Measurements from ENCODE around the gene PHLPP1. TPM values are rescaled to one million over a fixed set of nuclear protein-coding genes. Genes with fewer than 3 reads are reported as not detected.

Gene PHLPP1
- total RNA-seq, 1 experiment from 2014 or later, result 39.9 TPM

- Histone ChIP-seq H2AFZ (ENCODE audit: low read length) (no peak overlapping the region), H3K4ac (ENCODE audit: low read depth, low read length) (no peak overlapping the region; the same call in 1 of the 2 replicates), H3K23me2 (ENCODE audit: insufficient read length, low read depth, low read length, poor library complexity, severe bottlenecking) (no peaks in the 10 kb centered on the region), H3K23ac (ENCODE audit: insufficient read length, low read depth, low read length) (no peak overlapping the region), H4K5ac (ENCODE audit: insufficient read length, low read depth, low read length) (no peak overlapping the region), H3K18ac (ENCODE audit: insufficient read length, low read depth, low read length) (peak overlapping the region; percentile 80), H3K4me1 (ENCODE audit: insufficient read depth, low read length) (peaks cover 24% of the 10 kb centered on the region), H3K9me3 (ENCODE audit: control insufficient read depth, low read depth, low read length) (no peaks in the 10 kb centered on the region), H3K27ac (ENCODE audit: insufficient read length, low read depth, low read length) (peak overlapping the region; percentile 93), H2BK20ac (ENCODE audit: low read depth, low read length, poor library complexity, severe bottlenecking) (peak overlapping the region; percentile 91), H3K9ac (ENCODE audit: extremely low read depth, insufficient read length, low read length) (peak overlapping the region; percentile 18), H2BK15ac (ENCODE audit: low read depth, low read length) (no peak overlapping the region), H2AK5ac (ENCODE audit: insufficient read length, low read length) (no peak overlapping the region), H2BK120ac (ENCODE audit: low read depth, low read length, poor library complexity, severe bottlenecking) (peak overlapping the region; percentile 12), H2BK5ac (ENCODE audit: insufficient read length, low read length) (peak overlapping the region; percentile 83), H3K4me2 (ENCODE audit: insufficient read depth, insufficient read length, low read length) (no peak overlapping the region), H3K56ac (ENCODE audit: insufficient read length, low read depth, low read length) (no peak overlapping the region), H3K79me2 (ENCODE audit: insufficient read depth, low read length) (peaks cover 58% of the 10 kb centered on the region; the same call in 1 of the 2 replicates), H3K79me1 (ENCODE audit: insufficient read depth, low read depth, low read length, poor library complexity, severe bottlenecking) (no peaks in the 10 kb centered on the region), H4K91ac (ENCODE audit: insufficient read length, low read depth, low read length) (no peak overlapping the region), H3T11ph (ENCODE audit: low read length) (peak overlapping the region; percentile 87), H2BK12ac (ENCODE audit: insufficient read length, low read depth, low read length) (no peak overlapping the region), H4K8ac (replicated peaks; ENCODE audit: insufficient read length, low read depth, low read length) (no peak overlapping the region), H4K20me1 (ENCODE audit: control insufficient read depth, insufficient read depth, insufficient read length) (peaks cover 2% of the 10 kb centered on the region), H3K27me3 (ENCODE audit: insufficient read depth, low read length) (no peaks in the 10 kb centered on the region), H3K14ac (ENCODE audit: insufficient read depth, low read length) (peak overlapping the region; percentile 80; the same call in 1 of the 2 replicates)
- TF ChIP-seq CTCF (conservative IDR thresholded peaks at IDR 0.05), result no peak
- no peaks in the 10 kb centered on the region for H3K9me3 Mint-ChIP-seq
- H3K4me1 Mint-ChIP-seq, result peaks cover 79 to 83% of the 10 kb centered on the region in 2 experiments
- WGBS (ENCODE audit: extremely low coverage, insufficient read length, low lambda C conversion rate), result no CpG with 5 or more reads among the region's 6 CpGs
- H3K27ac Mint-ChIP-seq, result peak overlapping the region; percentile 91 to 96 (median 94)
- no peak for DNase-seq
- no peaks in the 10 kb centered on the region for H3K27me3 Mint-ChIP-seq (ENCODE audit: low read depth)
- peaks cover 0 to 7% (median 7%) of the 10 kb centered on the region in 3 experiments; a peak in 3 of 7 replicates for H3K36me3 Mint-ChIP-seq (ENCODE audit: insufficient read depth in 1 of 3, low read depth in 3 of 3)
- peak overlapping the region in 1 of 2 experiments; percentile 46; a peak in 1 of 5 replicates for H3K4me3 Mint-ChIP-seq
Observed at GRCh38 chr18:62757399-62758010, 42.2 kb downstream of the PHLPP1 start.

Measured in H9 (cell line).